COLO668 (cell line): ENCODE data around the gene DMXL1.

Experiments
- DNase-seq: peaks from one replicate; lab custom pipeline; 2025; ENCODE audit not compliant: unreplicated experiment; lab: John Stamatoyannopoulos, UW

Gene DMXL1, protein sequence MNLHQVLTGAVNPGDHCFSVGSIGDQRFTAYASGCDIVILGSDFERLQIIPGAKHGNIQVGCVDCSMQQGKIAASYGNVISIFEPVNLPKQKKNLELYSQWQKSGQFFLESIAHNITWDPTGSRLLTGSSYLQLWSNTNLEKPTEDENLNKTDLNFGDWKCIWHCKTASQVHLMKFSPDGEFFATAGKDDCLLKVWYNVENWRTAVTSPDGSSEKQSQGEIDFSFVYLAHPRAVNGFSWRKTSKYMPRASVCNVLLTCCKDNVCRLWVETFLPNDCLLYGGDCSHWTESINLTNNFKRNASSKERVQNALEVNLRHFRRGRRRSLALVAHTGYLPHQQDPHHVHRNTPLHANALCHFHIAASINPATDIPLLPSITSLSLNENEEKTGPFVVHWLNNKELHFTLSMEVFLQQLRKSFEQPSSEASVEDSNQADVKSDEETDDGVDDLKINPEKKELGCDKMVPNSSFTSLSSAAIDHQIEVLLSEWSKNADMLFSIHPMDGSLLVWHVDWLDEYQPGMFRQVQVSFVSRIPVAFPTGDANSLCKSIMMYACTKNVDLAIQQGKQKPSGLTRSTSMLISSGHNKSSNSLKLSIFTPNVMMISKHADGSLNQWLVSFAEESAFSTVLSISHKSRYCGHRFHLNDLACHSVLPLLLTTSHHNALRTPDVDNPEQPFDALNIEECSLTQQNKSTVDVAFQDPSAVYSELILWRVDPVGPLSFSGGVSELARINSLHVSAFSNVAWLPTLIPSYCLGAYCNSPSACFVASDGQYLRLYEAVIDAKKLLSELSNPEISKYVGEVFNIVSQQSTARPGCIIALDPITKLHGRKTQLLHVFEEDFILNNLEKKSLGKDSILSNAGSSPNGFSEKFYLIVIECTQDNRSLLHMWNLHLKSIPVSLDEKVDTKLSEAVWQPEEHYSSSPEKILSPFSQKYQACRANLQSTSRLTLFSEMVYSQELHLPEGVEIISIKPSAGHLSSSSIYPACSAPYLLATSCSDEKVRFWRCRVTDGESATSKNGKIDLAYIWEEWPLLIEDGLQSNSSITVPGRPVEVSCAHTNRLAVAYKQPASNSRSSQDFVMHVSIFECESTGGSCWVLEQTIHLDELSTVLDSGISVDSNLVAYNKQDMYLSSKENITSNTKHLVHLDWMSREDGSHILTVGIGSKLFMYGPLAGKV (N-terminal part only)

DNA sequence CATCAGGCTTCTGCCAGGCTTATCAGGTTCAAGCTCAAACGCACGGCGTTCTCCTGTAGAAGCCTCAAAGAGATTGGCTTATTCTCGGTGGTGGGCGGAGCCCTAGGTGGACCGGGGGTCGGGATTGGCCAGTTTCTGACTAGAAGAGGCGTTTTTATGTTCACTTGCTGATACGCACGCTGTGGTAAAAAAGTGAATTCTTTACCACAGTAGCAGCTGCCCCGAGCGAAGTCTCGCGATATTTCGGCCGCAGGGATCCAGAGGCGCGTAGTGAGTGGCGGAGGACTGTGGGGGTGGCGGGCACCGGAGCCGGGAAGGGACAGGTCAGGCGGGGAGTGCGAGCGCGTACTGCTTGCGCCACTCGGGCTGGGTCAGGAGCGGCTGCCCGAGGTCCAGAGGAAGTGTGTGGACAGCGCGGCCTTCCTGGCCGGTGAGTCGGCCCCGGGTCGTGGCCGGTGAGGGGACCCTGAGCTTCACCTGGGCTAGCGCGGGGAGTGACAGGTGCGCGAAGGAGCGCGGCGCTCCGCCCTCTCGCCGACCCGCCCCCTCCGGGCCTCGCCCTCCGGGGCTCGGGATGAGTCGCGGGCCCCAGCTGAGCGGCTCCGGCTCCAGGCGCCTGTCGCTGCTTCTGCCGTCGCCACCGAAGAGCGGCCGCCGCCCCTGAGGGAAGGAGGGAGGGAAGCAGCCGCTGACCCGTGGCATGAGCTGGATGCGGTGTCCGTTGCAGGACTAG lies at the start of gene DMXL1:
Gene DMXL1, plus strand, starts transcription at position 260 of the 733 bp plus-strand sequence. CDS start 483 bp downstream, outside the sequence.
- DNase-seq: peak; percentile 92

DNA sequence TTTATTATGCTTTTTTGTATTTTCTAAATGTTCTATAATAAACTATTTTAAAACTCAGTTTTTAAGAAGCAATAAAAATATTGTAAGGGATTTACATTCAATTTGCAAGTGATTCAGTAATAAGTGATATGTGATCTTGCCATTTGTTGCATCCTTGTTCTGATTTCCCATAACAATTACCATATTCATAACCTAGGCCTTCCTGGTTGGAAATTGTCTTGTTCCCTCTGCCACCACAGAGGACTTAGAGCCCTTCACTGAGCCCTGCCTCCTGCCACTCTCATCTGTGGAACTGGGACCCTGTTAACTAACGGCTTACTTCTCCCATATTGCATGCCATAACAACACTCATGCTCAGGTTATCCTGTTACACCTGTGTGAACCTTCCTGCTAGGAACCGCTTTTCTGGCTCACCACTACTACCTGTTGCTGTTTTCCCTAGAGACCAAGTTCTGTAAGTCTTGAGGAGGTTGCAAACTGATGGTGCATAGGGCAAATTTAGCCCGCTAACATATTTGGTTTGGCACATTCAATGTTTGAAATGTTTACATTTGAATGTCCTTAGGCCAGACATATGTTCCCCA lies 49.6 kb upstream of the DMXL1 start:
- no peak for DNase-seq

DNA sequence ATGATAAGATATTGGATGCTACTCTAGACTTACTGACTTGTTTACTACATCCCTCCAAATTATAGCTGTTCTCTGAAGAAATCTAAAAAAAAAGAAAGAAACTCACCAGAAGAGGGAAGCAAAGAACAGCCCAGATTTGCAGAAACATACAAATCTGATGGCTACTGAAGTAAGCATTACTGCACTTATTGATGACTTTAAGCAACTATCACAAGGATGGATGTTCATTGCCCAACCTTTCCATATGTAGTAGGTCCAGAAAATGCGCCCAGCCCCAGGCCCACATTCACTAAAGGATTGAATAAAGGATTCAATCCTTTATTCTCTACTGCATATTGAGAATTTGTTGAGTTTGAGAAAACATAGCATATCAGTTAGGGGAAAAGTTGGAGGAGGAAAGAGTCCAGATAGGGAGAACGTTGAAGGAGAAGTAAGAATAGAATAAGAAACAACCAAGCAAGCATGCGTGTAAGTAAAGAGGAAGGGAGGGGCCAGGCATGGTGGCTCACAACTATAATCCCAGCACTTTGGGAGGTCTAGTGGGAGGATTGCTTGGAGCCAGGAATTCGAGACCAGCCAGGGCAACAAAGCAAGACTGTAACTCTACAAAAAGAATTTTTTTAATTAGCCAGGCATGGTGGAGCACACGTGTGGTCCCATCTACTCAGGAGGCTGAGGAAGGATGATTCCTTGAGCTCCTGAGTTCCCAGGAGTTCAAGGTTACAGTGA lies 48.7 kb upstream of the DMXL1 start:
- no peak for DNase-seq

DNA sequence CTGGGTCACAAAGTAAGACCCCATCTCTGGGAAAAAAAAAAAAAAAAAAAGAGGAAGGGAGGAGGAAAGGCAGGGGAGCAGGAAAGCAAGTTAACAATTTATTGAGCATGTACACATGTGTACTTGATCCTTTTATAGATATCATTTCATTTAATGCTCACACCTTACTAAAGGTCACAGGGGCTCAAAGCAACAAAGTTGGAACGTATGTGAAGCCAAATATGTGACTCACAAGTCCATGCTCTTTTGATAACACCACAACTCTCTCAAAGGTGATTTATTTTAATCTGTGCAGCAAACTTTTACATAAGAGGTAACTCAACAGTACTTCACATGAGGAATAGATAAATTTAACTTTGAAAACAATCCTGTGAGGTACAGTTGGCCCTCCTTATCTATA lies 48.1 kb upstream of the DMXL1 start:
- DNase-seq: no peak

DNA sequence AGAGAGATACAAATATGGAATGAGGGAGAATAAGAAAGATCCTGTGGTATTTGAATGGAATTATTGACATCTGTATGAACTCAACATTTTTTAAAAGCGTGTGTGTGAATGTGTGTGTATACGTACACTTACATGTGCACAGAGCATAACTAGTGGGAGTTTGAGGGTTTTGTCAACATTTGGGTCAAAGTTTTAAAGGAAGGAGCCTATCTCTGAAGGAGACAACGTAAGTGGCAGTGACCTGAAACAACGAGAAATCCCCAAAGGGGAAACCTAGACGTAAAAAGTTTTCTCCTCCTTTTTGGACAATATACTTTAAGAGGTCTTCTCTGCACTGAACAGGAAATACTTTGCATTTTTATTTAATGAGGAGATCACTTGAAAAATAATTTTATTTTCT lies 42.3 kb upstream of the DMXL1 start:
- DNase-seq: no peak

DNA sequence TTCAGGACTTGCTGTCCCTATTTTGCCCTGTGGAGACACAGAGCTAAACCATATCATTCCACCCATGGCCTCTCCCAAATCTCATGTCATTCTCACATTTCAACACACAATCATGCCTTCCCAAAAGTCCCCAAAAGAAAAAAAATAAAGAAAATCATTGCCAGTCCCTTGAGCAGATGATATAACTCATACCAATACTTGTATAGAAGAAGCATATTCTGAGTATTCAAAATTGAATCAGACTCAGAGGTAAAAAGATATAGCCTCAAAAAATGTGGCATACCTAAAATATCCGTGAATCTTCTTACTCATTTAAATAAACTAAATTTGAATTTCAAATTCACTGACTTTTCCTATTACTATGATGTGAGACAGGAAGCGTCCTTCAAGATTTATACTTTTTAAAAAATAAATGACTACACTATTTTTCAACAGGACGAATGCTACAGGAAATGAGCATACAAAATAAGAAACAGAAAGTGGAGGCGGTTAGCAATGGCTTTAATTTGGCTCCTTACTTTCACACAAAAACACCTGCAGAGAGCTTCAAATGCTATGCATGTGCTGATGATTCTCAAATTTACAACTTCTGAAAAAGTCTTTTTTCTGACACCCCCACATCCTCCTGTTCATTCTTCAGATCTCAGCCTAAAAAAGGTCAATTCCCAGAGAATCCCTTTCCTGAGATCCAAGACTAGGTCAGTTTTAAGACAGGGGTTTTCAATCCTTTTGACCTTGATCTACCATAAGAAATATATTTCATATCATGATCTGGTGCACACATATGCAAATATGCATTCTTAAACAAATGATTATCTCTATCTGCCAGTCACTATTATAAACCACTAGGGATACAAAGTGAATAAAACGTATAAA lies 39.6 kb upstream of the DMXL1 start:
- no peak for DNase-seq

DNA sequence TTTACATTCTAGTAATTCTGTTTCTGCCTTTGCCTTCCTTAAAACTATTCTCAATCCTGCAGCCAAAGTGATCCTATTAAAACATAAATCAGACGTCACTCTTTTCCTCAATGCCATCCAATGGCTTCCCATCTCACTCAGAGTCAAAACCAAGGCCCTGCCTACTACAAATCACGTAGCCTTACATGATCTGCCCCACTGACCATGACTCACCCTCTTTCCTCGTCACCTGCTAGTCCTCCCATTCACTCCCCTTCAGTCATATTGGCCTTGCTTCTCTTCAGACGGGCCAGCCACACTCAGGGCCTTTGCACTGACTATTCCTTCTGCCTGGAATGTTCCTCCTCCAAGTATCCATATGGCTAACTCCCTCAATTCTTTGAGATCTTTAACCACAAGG lies 39.0 kb upstream of the DMXL1 start:
- DNase-seq: no peak

DNA sequence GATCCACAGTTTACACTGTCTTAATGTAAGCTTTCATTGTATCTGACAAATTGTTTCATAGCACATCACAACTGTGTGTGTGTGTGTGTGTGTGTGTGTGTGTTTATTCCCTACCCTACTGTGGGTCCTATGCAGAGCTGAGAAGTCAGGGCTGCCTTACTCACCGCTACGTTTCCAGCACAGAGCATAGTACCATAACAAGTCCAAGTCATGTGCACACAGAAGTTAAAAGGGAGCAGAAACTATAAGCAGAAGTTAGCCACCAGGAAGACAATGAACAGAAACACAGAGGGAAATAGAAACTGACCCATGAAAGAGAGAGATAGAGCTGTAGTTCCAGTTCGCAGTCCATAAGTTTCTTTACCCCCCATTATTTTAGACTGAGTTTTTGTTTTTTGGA lies 38.2 kb upstream of the DMXL1 start:
- no peak for DNase-seq

DNA sequence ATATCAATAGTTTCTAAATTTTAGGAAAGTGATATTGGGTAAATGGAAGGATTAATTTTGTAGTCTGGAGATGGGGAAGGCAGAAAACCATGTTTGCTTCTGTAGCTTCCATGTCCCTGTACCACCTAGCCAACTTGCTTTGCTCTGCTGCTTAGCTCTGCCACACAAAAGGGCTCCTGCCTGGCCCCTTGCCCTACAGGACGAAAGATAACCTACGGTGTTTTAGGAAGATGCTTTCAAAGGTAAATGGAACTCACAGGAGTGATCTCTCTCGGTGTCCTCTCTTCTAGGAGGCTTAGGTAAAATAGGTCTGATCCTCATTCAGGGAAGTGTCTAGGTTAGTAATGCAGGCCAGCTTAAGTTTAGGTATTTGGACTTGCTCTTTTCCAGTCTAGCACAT lies 37.8 kb upstream of the DMXL1 start:
- DNase-seq: no peak

DNA sequence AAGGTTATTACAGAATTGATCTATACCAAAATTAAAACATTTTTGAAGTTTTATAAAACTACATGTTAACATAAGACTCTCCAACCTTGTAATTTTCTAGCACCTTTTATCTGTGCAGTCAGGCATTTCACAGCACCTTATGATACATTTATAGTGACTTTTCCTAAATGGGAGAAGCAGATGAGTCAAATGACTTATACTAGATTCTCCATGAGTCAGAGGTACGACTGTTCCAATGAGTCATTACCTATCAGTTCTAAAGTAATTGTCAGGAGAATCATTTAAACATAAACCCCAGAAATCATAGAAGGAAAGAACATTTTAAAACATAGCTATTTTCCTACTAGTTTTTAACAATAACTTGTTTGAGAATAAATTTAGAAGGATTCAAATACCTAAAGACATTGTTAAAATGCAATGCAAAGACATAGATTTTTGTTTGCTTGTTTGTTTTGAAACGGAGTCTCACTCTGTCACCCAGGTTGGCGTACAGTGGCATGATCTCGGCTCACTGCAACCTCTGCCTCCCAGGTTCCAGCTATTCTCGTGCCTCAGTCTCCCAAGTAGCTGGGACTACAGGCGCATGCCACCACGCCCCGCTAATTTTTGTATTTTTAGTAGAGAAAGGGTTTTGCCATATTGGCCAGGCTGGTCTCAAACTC lies 34.7 kb upstream of the DMXL1 start:
- DNase-seq: no peak

DNA sequence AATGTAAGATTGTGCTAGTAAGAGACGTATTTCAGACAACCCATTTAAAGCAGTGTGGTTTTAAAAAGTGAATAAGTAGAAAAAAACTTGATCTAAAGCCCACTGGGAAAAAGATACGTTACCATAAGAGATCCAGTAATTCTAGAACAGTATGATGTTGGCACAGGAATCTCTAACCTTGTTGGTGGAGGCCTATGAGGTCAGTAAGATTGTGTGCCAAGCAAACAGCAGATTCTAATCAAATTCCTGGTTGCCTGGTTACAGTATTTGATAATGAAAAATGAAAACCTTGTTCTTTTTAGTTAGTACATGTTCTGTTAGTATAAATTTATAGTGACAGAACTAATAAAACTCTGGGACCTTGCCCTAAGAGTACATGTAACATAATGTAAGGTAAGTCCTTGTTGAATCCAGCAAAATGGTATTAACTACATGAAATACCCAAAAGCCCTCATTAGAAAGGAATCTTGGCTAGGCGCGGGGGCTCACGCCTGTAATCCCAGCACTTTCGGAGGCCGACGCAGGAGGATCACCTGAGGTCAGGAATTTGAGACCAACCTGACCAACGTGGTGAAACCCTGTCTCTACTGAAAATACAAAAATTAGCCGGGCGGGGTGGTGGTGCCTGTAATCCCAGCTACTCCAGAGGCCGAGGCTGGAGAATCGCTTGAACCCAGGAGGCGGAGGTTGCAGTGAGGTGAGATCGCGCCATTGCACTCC lies 33.2 kb upstream of the DMXL1 start:
- no peak for DNase-seq

DNA sequence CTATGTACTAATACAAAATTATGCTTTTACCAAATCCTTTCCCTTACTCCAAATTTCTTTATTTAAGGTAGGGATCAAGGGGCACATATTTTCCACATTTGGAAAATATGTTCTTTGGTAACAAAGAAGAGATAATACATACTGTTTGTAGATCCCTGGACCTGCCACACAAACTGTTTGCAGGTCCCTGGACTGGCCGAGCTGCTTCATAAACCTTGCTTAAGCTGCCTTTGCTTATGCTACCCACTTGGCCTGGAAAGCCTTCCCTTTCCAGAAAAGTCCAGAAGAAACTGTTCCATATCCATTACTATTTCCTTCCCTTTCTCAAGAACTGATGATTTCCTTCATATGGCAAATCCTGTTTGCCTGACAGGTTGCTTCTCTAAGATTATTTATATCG lies 22.6 kb upstream of the DMXL1 start:
- DNase-seq: no peak

DNA sequence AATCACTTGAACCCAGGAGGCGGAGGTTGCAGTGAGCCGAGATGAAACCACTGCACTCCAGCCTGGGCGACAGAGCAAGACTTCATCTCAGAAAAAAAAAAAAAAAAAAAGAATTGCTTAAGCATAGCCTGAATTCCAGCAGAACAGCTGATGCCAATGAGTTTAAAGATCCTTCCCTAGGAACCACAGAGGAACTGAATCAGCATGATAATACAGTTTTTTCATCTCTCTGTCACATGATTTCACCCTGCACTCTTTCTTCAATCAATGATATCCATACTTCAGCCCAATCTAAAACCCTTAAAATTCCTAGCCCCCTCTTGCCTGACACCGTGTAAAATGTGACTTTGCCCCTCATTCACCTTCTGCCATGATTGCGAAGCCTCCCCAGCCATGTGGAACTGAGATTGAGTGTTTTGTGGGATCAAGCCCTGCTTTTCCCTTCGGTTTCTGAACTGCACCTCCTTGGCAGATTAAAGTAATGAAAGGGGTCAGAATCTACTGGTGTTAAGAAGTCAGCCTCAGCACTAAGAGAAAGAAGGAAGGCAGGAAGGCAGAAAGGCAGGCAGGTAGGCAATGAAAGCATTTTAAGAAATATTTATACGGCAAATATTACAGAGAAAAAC lies 20.9 kb upstream of the DMXL1 start:
- no peak for DNase-seq

DNA sequence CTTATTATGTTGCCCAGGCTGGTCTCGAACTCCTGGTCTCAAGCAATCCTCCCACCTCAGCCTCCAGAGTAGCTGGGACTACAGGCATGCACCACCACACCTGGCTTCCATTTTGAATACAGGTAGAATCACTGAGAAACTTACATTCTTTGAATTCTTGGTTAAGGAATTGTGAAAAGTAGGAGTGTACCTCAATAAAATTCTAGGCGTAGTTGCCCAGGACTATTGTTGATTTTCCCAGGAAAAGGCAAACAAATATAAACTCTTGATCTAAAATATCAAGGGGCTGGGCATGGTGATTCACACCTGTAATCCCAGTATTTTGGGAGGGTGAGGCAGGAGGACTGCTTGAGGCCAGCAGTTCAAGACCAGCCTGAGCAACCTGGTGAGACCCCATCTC lies 16.8 kb upstream of the DMXL1 start:
- no peak for DNase-seq

DNA sequence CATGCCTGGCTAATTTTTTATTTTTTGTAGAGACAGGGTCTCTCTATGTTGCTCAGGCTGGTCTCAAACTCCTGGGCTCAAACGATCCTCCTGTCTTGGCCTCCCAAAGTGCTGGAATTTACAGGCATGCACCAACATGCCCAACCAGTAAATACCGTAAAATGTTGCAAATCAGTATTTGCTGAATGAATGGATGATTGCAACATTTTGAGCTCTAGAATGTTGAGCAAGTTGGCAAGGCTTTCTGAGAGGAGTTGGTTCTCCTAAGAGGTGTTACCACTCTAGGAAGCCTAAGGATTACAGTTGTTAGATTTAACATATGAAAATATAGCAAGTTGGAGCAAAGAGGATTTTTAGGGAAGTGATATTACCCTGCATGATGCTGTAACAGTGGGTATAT lies 15.6 kb upstream of the DMXL1 start:
- DNase-seq: no peak

DNA sequence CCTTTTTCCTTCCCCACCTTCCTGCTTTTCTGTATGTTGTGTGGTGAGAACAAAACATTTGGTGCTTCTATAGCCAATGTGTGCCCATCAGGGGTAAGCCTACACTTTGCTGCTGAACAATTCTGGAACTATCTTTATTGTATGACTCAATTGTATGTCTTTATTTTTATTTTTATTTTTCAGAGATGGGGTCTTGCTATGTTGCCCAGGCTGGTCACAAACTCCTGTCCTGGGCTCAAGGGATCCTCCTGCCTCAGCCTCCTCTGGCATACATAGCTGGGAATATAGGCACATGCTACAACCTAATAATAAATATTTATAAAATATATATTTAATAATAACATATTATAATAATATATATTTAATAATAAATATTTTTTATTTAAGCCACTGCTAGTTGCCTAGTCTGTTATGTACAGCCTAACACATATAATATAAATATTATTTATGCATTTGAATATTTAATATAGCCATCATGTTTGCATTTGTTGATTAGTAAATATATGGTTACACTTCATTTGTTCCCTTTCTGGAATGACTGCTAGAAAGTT lies 11.8 kb upstream of the DMXL1 start:
- no peak for DNase-seq

DNA sequence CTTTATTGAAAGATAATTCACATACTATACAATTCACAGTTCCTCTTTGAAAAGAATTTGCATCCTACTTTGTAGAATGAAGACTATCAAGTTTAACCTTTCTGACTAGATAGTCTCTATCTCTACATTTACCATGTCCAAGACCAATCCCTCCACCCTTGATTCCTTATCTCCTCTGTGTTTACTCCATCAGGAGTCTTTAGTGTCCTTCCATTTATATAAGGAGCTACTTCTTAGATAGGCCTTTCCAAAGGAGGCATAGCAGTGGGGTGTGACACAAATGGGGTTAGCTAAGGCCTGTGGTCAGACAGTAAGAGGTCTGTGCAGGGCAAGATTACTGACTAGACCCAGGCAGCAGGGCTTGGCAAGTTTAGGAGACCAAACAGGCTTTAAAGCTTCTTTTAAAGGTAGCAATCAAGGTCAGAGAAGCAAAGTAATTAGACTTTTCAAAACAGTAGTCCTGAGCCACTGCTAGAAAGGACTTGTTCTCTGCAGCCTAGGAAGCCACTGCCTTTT lies 11.1 kb upstream of the DMXL1 start:
- DNase-seq: no peak
